AG09309 (cell line): ENCODE data around the gene PDE1C.
A peak's percentile ranks its signal among the peaks of the same experiment; 100 is the strongest.
"Not testable (repeated sequence)": the region's sequence is repeated elsewhere in the genome, so short reads cannot be mapped to it uniquely, and the experiment has no call there.

Experiments
- DNase-seq: peaks from one replicate; pipeline ENCODE4 v3.0.0-alpha.2; 2010; ENCODE audit warnings: low read depth
- H3K4me3 ChIP-seq: 2 replicates; pipeline ENCODE4 v1.5.1; 2011; ENCODE audit warnings: mild to moderate bottlenecking, low read depth, low read length, moderate library complexity; ENCODE audit not compliant: control insufficient read depth
- CTCF ChIP-seq: IDR thresholded peaks from 2 replicates; pipeline ENCODE4 v1.5.1; 2011; ENCODE audit warnings: mild to moderate bottlenecking, low read depth, low read length, inconsistent platforms; ENCODE audit not compliant: insufficient read depth, control insufficient read depth; ENCODE audit errors: missing control alignments

The PDE1C gene

GRCh38 chr7:32077806-32078205, 7.6 kb upstream of the PDE1C start:
- no peak overlapping the region for H3K4me3 ChIP-seq
- no peak for TF ChIP-seq CTCF
- DNase-seq = no peak

- DNase-seq, H3K4me3 ChIP-seq: not testable (repeated sequence)
Measured at GRCh38 chr7:32076802-32077201, 6.6 kb upstream of the PDE1C start.

GRCh38 chr7:32075612-32076011, 5.4 kb upstream of the PDE1C start:
- no peak for TF ChIP-seq CTCF
- DNase-seq = no peak
- H3K4me3 ChIP-seq = no peak overlapping the region

- H3K4me3 ChIP-seq = no peak overlapping the region
- no peak for DNase-seq
- TF ChIP-seq CTCF = no peak
Measured at GRCh38 chr7:32074787-32075585, 4.8 kb upstream of the PDE1C start.

- DNase-seq = no peak
- no peak for TF ChIP-seq CTCF
- no peak overlapping the region for H3K4me3 ChIP-seq
Measured at GRCh38 chr7:32073533-32073932, 3.3 kb upstream of the PDE1C start.

- H3K4me3 ChIP-seq = no peak overlapping the region
- no peak for DNase-seq
- peak; percentile 15 for TF ChIP-seq CTCF
Measured at GRCh38 chr7:32072397-32072796, 2.2 kb upstream of the PDE1C start.

- H3K4me3 ChIP-seq = peak overlapping the region; percentile 41
- TF ChIP-seq CTCF = no peak
- no peak for DNase-seq
Measured at GRCh38 chr7:32071466-32072091, 1.4 kb upstream of the PDE1C start.
